ENCODE measurements around the gene RASA4.
"Not testable (repeated sequence)": the region's sequence is repeated elsewhere in the genome, so short reads cannot be mapped to it uniquely, and the experiment has no call there.

Gene RASA4

GRCh38 chr7:102616507-102617125, at the start of gene RASA4:
Gene RASA4, minus strand, starts transcription at chr7:102616756. Its CDS starts 67 bp downstream, at chr7:102616689.
- DNase-seq: not testable (repeated sequence)

- not testable (repeated sequence) for DNase-seq
These were observed 48.2 kb upstream of the RASA4 start for GRCh38 chr7:102664765-102665164.

GRCh38 chr7:102649924-102650323, 33.4 kb upstream of the RASA4 start, which contains the start of gene SPDYE2B:
Gene SPDYE2B, plus strand, starts transcription at chr7:102650319. Its CDS starts 2,030 bp downstream, at chr7:102652349.
- DNase-seq: not testable (repeated sequence)

GRCh38 chr7:102647813-102648212, 31.3 kb upstream of the RASA4 start:
- not testable (repeated sequence) for DNase-seq

GRCh38 chr7:102643404-102643803, 26.8 kb upstream of the RASA4 start:
- not testable (repeated sequence) for DNase-seq

- not testable (repeated sequence) for DNase-seq
These were observed 26.1 kb upstream of the RASA4 start, which contains the start of gene UPK3BL1 for GRCh38 chr7:102642691-102643090. Gene UPK3BL1, minus strand, starts transcription at chr7:102642791. Its CDS starts 50 bp downstream, at chr7:102642741.

GRCh38 chr7:102638848-102639247, 22.3 kb upstream of the RASA4 start:
- DNase-seq: not testable (repeated sequence)

GRCh38 chr7:102636956-102637355, 20.4 kb upstream of the RASA4 start:
- DNase-seq: not testable (repeated sequence)

GRCh38 chr7:102635354-102635753, 18.8 kb upstream of the RASA4 start:
- DNase-seq: not testable (repeated sequence)

- DNase-seq: not testable (repeated sequence)
These were observed 17.7 kb upstream of the RASA4 start for GRCh38 chr7:102634299-102634698.

- DNase-seq: not testable (repeated sequence)
These were observed 14.1 kb upstream of the RASA4 start for GRCh38 chr7:102630622-102631021.

- not testable (repeated sequence) for DNase-seq
These were observed 10.8 kb upstream of the RASA4 start for GRCh38 chr7:102627271-102627904.

- not testable (repeated sequence) for DNase-seq
These were observed 1.6 kb upstream of the RASA4 start for GRCh38 chr7:102618122-102618521.

- not testable (repeated sequence) for DNase-seq
These were observed 626 bp downstream of the RASA4 start for GRCh38 chr7:102615930-102616329.

GRCh38 chr7:102614873-102615272, 1.7 kb downstream of the RASA4 start:
- not testable (repeated sequence) for DNase-seq

- DNase-seq: not testable (repeated sequence)
These were observed 2.2 kb downstream of the RASA4 start for GRCh38 chr7:102614346-102614697.

- DNase-seq: not testable (repeated sequence)
These were observed 2.8 kb downstream of the RASA4 start for GRCh38 chr7:102613575-102614345.

- DNase-seq: not testable (repeated sequence)
These were observed 4.8 kb downstream of the RASA4 start for GRCh38 chr7:102611675-102612325.

GRCh38 chr7:102611013-102611674, 5.4 kb downstream of the RASA4 start:
- not testable (repeated sequence) for DNase-seq

- not testable (repeated sequence) for DNase-seq
These were observed 6.1 kb downstream of the RASA4 start for GRCh38 chr7:102610441-102610840.

- DNase-seq: not testable (repeated sequence)
These were observed 6.8 kb downstream of the RASA4 start for GRCh38 chr7:102609734-102610133.

GRCh38 chr7:102606848-102607247, 9.7 kb downstream of the RASA4 start:
- DNase-seq: not testable (repeated sequence)

Measured in KG1 (cell line).